ENCODE measurements around the gene ATP8B4. TPM values are rescaled to one million over a fixed set of nuclear protein-coding genes. Genes with fewer than 3 reads are reported as not detected.

ATP8B4 gene
- total and polyA plus RNA-seq, 2 donors (not counting 3 experiments of a cell fraction or from before 2014, with no cell fraction given) = not detected

GRCh38 chr15:49813625-49814024 lies 305.4 kb downstream of the ATP8B4 start:
- Histone ChIP-seq H3K36me3 (ENCODE audit: control insufficient read depth in 2 of 2, extremely low read depth in 1 of 2, insufficient read depth in 2 of 2, low read length in 2 of 2) (no peaks in the 10 kb centered on the region), H3K4me2 (ENCODE audit: insufficient read depth, low read length) (no peak overlapping the region), H3K27ac (ENCODE audit: insufficient read depth, low read depth, low read length) (no peak overlapping the region), H3K4me3 (replicated peaks in 1 of 3; ENCODE audit: insufficient read depth in 1 of 3, low read depth in 1 of 3, low read length in 3 of 3) (no peak overlapping the region), H2AFZ (ENCODE audit: low read depth, low read length) (no peak overlapping the region), H3K79me2 (ENCODE audit: control insufficient read depth, insufficient read depth, low read length) (no peaks in the 10 kb centered on the region), H4K20me1 (replicated peaks; ENCODE audit: control insufficient read depth, extremely low read depth, insufficient read depth, low read length) (no peaks in the 10 kb centered on the region), H3K9ac (replicated peaks; ENCODE audit: extremely low read depth, insufficient read depth, low read length) (no peak overlapping the region), H3K9me1 (replicated peaks; ENCODE audit: control insufficient read depth, extremely low read depth, insufficient read depth, low read length) (no peaks in the 10 kb centered on the region), H3K27me3 (ENCODE audit: control insufficient read depth in 2 of 2, insufficient read depth in 2 of 2, low read length in 2 of 2) (no peaks in the 10 kb centered on the region), H3K4me1 (ENCODE audit: control insufficient read depth, extremely low read depth, insufficient read depth, low read length) (no peaks in the 10 kb centered on the region), H3K9me3 (replicated peaks; ENCODE audit: control insufficient read depth, insufficient read depth, low read length) (no peaks in the 10 kb centered on the region)
- no peak for FAIRE-seq
- ChIA-PET CTCF (no interaction called here), POLR2A (no interaction called here)
- dilution Hi-C loops (cut with MboI; ENCODE audit: extremely low pct_ligation_motif_present, low sequenced_read_pairs) (no loop called here), intact Hi-C loops (cut with micrococcal nuclease) (no loop called here)
- no peak for DNase-seq (ENCODE audit: low read depth, low spot score)
- no TSS peak for BruUV-seq (replicated peaks)
- no peak for TF ChIP-seq POLR2AphosphoS5 (IDR thresholded peaks at IDR 0.05; ENCODE audit: insufficient read depth, low read depth, low read length)
- no peak for TF ChIP-seq MAX (IDR thresholded peaks at IDR 0.05; ENCODE audit: insufficient read depth, insufficient read length)
- no peak for TF ChIP-seq GATA2 (IDR thresholded peaks at IDR 0.05; ENCODE audit: insufficient read depth, insufficient read length, low read depth, low read length)
- no peak for TF ChIP-seq JUN (IDR thresholded peaks at IDR 0.05; ENCODE audit: borderline replicate concordance, insufficient read depth, insufficient read length, low read depth)
- TF ChIP-seq CTCF (IDR thresholded peaks at IDR 0.05; ENCODE audit: extremely low read depth in 1 of 2, insufficient read depth in 1 of 2, low read depth in 1 of 2, low read length in 2 of 2) = no peak
- no peak for TF ChIP-seq POLR2A (IDR thresholded peaks at IDR 0.05; ENCODE audit: low read depth, low read length)
- no peak for TF ChIP-seq MYC (IDR thresholded peaks at IDR 0.05; ENCODE audit: low read depth, low read length)
- TF ChIP-seq FOS (IDR thresholded peaks at IDR 0.05; ENCODE audit: borderline replicate concordance, insufficient read depth, low read length) = no peak
- TF ChIP-seq EZH2 (IDR thresholded peaks at IDR 0.05; ENCODE audit: borderline replicate concordance, low read depth, low read length, severe bottlenecking) = no peak

Data from endothelial cell of umbilical vein (primary cell).